ENCODE data around the gene CD40LG. TPM values are rescaled to one million over a fixed set of nuclear protein-coding genes. Genes with fewer than 3 reads are reported as not detected.
A peak's percentile ranks its signal among the peaks of the same experiment; 100 is the strongest.

Gene CD40LG
- total and polyA plus RNA-seq, 8 donors: 0.18 to 0.76 (median 0.30) TPM; not detected in 5

DNA sequence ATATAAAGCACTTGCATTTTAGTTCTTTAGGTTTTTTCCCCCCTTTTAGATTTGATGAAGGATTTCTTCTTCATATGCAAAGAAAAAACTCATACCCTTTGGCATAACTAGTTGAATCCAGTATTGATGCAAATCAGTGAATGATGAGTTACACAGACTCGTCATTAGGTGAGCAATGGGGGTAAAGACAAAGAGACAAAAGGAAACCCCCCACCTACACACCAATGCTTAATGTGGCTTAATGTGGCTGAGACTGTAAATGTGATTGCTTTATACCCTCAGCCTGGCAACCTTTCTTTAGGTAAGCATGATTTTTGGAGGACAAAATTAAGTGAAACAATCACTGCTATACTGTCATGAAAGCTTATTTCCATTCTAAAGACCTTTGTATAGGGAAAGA, 39.5 kb downstream of the CD40LG start:
- 46 to 90% (median 74%) methylated on average over 1 of the region's 1 CpG for WGBS, 5 donors
- Histone ChIP-seq H3K27ac (no peak overlapping the region), H3K4me1 (peaks cover 0 to 6% (median 0%) of the 10 kb centered on the region in 4 donors), H3K4me3 (no peak overlapping the region), H3K36me3 (peaks cover 0 to 21% (median 17%) of the 10 kb centered on the region in 4 donors), H3K9me3 (no peaks in the 10 kb centered on the region), H3K27me3 (no peaks in the 10 kb centered on the region)
- DNase-seq: peak in 1 of 2 donors; percentile 8
- intact Hi-C loops (cut with DNase I; ENCODE audit: low total_unique reads): no loop called here
- no peak for TF ChIP-seq EP300 (IDR thresholded peaks at IDR 0.05)
- TF ChIP-seq, protein P1, sequence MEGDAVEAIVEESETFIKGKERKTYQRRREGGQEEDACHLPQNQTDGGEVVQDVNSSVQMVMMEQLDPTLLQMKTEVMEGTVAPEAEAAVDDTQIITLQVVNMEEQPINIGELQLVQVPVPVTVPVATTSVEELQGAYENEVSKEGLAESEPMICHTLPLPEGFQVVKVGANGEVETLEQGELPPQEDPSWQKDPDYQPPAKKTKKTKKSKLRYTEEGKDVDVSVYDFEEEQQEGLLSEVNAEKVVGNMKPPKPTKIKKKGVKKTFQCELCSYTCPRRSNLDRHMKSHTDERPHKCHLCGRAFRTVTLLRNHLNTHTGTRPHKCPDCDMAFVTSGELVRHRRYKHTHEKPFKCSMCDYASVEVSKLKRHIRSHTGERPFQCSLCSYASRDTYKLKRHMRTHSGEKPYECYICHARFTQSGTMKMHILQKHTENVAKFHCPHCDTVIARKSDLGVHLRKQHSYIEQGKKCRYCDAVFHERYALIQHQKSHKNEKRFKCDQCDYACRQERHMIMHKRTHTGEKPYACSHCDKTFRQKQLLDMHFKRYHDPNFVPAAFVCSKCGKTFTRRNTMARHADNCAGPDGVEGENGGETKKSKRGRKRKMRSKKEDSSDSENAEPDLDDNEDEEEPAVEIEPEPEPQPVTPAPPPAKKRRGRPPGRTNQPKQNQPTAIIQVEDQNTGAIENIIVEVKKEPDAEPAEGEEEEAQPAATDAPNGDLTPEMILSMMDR (IDR thresholded peaks at IDR 0.05): no peak
- no peak for TF ChIP-seq POLR2A (IDR thresholded peaks at IDR 0.05)
- TF ChIP-seq POLR2AphosphoS5 (IDR thresholded peaks at IDR 0.05): no peak

DNA sequence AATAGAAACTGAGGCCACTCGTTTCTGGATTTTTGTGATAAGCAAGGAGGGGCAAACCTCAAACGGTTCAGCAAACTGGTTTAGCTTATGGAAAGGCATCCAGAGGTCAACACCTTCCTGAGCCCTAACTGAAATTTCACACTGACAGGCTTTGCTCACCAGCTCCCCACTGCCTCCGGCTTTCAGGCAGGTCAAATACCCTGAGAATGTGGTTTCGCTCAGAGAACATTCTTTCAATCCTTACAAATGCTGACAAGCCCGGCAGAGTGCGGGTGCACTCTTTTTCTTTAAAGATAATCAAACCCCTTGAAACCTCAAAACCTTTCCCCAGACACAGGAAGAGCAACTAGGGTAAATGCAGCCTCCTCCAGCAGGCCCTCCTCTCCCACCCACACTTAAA, 41.5 kb downstream of the CD40LG start:
- Histone ChIP-seq H3K9me3 (no peaks in the 10 kb centered on the region), H3K27ac (no peak overlapping the region), H3K36me3 (peaks cover 0 to 13% (median 10%) of the 10 kb centered on the region in 4 donors), H3K4me3 (no peak overlapping the region), H3K4me1 (peaks cover 0 to 11% (median 0%) of the 10 kb centered on the region in 4 donors), H3K27me3 (peaks cover 0 to 2% (median 0%) of the 10 kb centered on the region in 3 donors)
- DNase-seq: no peak
- intact Hi-C loops (cut with DNase I; ENCODE audit: low total_unique reads): no loop called here
- TF ChIP-seq POLR2A (IDR thresholded peaks at IDR 0.05) (no peak), POLR2AphosphoS5 (IDR thresholded peaks at IDR 0.05) (no peak), EP300 (IDR thresholded peaks at IDR 0.05) (no peak)
- TF ChIP-seq, protein P1 (IDR thresholded peaks at IDR 0.05): no peak
- WGBS, 5 donors: 48 to 67% (median 56%) methylated on average over 6 of the region's 6 CpGs

DNA sequence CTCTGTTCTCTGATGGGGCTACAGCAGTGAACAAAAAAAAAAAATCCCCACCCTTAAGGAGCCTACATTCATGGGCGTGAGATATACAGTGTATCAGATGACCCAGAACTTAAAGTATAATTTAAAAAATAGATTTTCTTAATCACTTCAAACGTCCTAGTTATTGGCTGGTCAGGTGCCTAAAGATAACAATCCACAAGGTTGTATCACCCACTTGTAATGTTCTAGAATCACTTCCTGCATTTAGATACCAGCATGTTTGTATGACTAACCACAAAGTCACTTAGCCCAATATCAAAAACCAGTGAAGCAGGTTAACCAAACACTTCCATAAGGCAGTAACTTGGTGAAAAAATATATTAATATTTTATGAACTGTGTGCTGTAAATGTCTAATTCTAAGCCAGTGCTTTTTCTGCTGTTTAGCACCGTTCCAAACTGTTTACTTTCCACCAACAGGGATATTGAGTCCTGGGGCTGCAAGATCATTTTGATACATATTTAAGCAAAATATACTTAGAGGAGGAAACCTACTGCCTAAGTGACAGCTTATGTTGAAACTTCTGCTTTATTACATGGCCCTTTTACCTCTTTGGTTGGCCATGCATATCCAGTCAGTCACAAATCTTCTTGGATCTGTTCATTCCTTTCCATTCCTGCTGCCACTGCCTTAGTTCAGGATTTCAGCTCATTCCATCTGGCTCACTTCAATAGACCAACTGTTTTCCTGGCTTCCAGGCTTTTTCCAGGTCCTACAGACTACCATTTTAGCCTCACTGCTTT, 43.3 kb downstream of the CD40LG start:
- no peak for DNase-seq
- WGBS, 5 donors: 17 to 51% (median 30%) methylated on average over 3 of the region's 3 CpGs
- Histone ChIP-seq H3K27me3 (peaks cover 0 to 2% (median 0%) of the 10 kb centered on the region in 3 donors), H3K36me3 (peaks cover 0 to 8% (median 2%) of the 10 kb centered on the region in 4 donors), H3K4me3 (no peak overlapping the region), H3K4me1 (peaks cover 0 to 14% (median 0%) of the 10 kb centered on the region in 4 donors), H3K27ac (peak overlapping the region in 1 of 5 donors; percentile 22), H3K9me3 (no peaks in the 10 kb centered on the region)
- intact Hi-C loops (cut with DNase I; ENCODE audit: low total_unique reads): no loop called here
- no peak for TF ChIP-seq POLR2A (IDR thresholded peaks at IDR 0.05)
- TF ChIP-seq POLR2AphosphoS5 (IDR thresholded peaks at IDR 0.05): peak in 1 of 3 donors; percentile 5

DNA sequence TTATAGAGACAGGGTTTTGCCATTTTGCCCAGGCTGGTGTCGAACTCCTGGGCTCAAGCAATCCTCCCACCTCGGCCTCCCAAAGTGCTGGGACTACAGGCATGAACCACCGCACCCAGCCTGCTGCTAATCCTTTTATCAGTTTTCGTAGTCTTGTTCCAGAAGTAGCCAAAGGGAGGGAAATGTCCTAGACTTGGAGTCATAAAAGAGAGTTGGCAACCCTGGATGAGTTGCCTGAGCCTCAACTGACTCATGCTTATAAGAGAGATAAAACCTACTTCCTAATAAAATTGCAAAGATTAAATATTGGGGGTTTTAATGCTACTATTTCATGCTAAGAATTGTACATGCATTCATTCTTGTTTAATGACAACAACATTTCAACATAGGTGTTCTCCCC, 44.3 kb downstream of the CD40LG start:
- Histone ChIP-seq H3K36me3 (peaks cover 0 to 8% (median 2%) of the 10 kb centered on the region in 4 donors), H3K9me3 (no peaks in the 10 kb centered on the region), H3K27me3 (peaks cover 0 to 2% (median 0%) of the 10 kb centered on the region in 3 donors), H3K4me3 (no peak overlapping the region), H3K4me1 (peaks cover 0 to 14% (median 0%) of the 10 kb centered on the region in 4 donors), H3K27ac (no peak overlapping the region)
- intact Hi-C loops (cut with DNase I; ENCODE audit: low total_unique reads): no loop called here
- WGBS, 5 donors: 77 to 94% (median 83%) methylated on average over 4 of the region's 4 CpGs
- TF ChIP-seq POLR2AphosphoS5 (IDR thresholded peaks at IDR 0.05) (no peak), POLR2A (IDR thresholded peaks at IDR 0.05) (no peak), EP300 (IDR thresholded peaks at IDR 0.05) (no peak)
- TF ChIP-seq, protein P1 (IDR thresholded peaks at IDR 0.05): no peak
- no peak for DNase-seq
